Adrenal gland (tissue), 5 donors: ENCODE results near the gene ZNF211.
A peak's percentile ranks its signal among the peaks of the same experiment; 100 is the strongest.

Experiments used
- CTCF ChIP-seq, 6 experiments: fragments of 450-650 bp in 4 of 6; fragments of 200-600 bp in 2 of 6; sonication (generic) in 1 of 6; IDR thresholded peaks; 1 replicate in 5 of 6; 2 replicates in 1 of 6; pipeline versions ENCODE4 v1.5.1 to v1.8.0; 2016 to 2021; ENCODE audit warnings: antibody characterized with exemption in 6 of 6, mild to moderate bottlenecking in 2 of 6, moderate library complexity in 1 of 6
- POLR2A ChIP-seq, 2 donors: fragments of 450-650 bp; IDR thresholded peaks; one replicate each; pipeline ENCODE4 v1.6.1; 2017; ENCODE audit warnings: antibody characterized with exemption in 2 of 2, mild to moderate bottlenecking in 2 of 2, moderate library complexity in 1 of 2
- donor health status: DM: no; HTN: no; CAD: no.

- peak in 1 of 6 experiments; percentile 11 for TF ChIP-seq CTCF (IDR thresholded peaks at IDR 0.05)
- TF ChIP-seq POLR2A (IDR thresholded peaks at IDR 0.05): peak in 1 of 2 donors; percentile 26
Measured at GRCh38 chr19:57583521-57584416, 49.2 kb upstream of the ZNF211 start, which contains the start of gene ZIK1.
